ENCODE data around the gene TBC1D16.

Gene TBC1D16

GRCh38 chr17:79991140-79991923 is 44.3 kb downstream of the TBC1D16 start:
- in situ Hi-C loops (cut with HindIII; ENCODE audit: low sequenced_read_pairs): loop anchor here (5.0 kb wide), 1 partner anchor 194 kb away; the partner anchor contains the start of gene CBX8

GRCh38 chr17:79990704-79991103 is 45.0 kb downstream of the TBC1D16 start:
- in situ Hi-C loops (cut with HindIII; ENCODE audit: low sequenced_read_pairs): loop anchor here (5.0 kb wide), 1 partner anchor 193 kb away; the partner anchor contains the start of gene CBX8

GRCh38 chr17:79990051-79990592 is 45.5 kb downstream of the TBC1D16 start:
- in situ Hi-C loops (cut with HindIII; ENCODE audit: low sequenced_read_pairs): loop anchor here (5.0 kb wide), 1 partner anchor 193 kb away; the partner anchor contains the start of gene CBX8

- in situ Hi-C loops (cut with HindIII; ENCODE audit: low sequenced_read_pairs): no loop called here
Observed at GRCh38 chr17:79989106-79989835, 46.4 kb downstream of the TBC1D16 start.

GRCh38 chr17:79988185-79988971 is 47.3 kb downstream of the TBC1D16 start:
- in situ Hi-C loops (cut with HindIII; ENCODE audit: low sequenced_read_pairs): no loop called here

GRCh38 chr17:79987935-79988184 is 47.8 kb downstream of the TBC1D16 start:
- in situ Hi-C loops (cut with HindIII; ENCODE audit: low sequenced_read_pairs): no loop called here

- in situ Hi-C loops (cut with HindIII; ENCODE audit: low sequenced_read_pairs): no loop called here
Observed at GRCh38 chr17:79987187-79987934, 48.3 kb downstream of the TBC1D16 start.

- in situ Hi-C loops (cut with HindIII; ENCODE audit: low sequenced_read_pairs): no loop called here
Observed at GRCh38 chr17:79986411-79987186, 49.1 kb downstream of the TBC1D16 start.

GRCh38 chr17:79985943-79986391 is 49.7 kb downstream of the TBC1D16 start:
- in situ Hi-C loops (cut with HindIII; ENCODE audit: low sequenced_read_pairs): no loop called here

- in situ Hi-C loops (cut with HindIII; ENCODE audit: low sequenced_read_pairs): no loop called here
Observed at GRCh38 chr17:79985361-79985942, 50.2 kb downstream of the TBC1D16 start.

- in situ Hi-C loops (cut with HindIII; ENCODE audit: low sequenced_read_pairs): no loop called here
Observed at GRCh38 chr17:79984877-79985276, 50.8 kb downstream of the TBC1D16 start.

GRCh38 chr17:79984045-79984840 is 51.4 kb downstream of the TBC1D16 start:
- in situ Hi-C loops (cut with HindIII; ENCODE audit: low sequenced_read_pairs): no loop called here

- in situ Hi-C loops (cut with HindIII; ENCODE audit: low sequenced_read_pairs): no loop called here
Observed at GRCh38 chr17:79983456-79983855, 52.2 kb downstream of the TBC1D16 start.

GRCh38 chr17:79982986-79983385 is 52.7 kb downstream of the TBC1D16 start:
- in situ Hi-C loops (cut with HindIII; ENCODE audit: low sequenced_read_pairs): no loop called here

GRCh38 chr17:79981661-79982101 is 54.0 kb downstream of the TBC1D16 start:
- in situ Hi-C loops (cut with HindIII; ENCODE audit: low sequenced_read_pairs): no loop called here

GRCh38 chr17:79981090-79981489 is 54.6 kb downstream of the TBC1D16 start:
- in situ Hi-C loops (cut with HindIII; ENCODE audit: low sequenced_read_pairs): no loop called here

GRCh38 chr17:79980246-79981043 is 55.2 kb downstream of the TBC1D16 start:
- in situ Hi-C loops (cut with HindIII; ENCODE audit: low sequenced_read_pairs): no loop called here
